HepG2 (cell line): ENCODE results near the gene TMEM116. TPM values are rescaled to one million over a fixed set of nuclear protein-coding genes. Genes with fewer than 3 reads are reported as not detected.

ENCODE experiments used
- ATAC-seq: fragments of 200-7000 bp; cut with Tn5 transposase; 3 replicates; pipeline ENCODE4 v1.9.1; 2020; ENCODE audit warnings: mild to moderate bottlenecking, moderate library complexity
- BruUV-seq: library from RNA; stranded (reverse); fragments of 400-500 nt; replicated peaks from 2 replicates; lab custom pipeline; 2021; lab: Mats Ljungman, UMichigan
- CTCF ChIA-PET: fragments of 300-600 bp; formaldehyde crosslinking; extraction: SDS; loops from one replicate; lab custom pipeline; 2021; ENCODE audit warnings: low total read pairs, inconsistent platforms, low intra/inter-chr PET ratio; lab: Yijun Ruan, JAX
- POLR2A ChIA-PET: fragments of 350-600 bp; sonication (Branson Sonifier 250); formaldehyde crosslinking; loops from one replicate; lab custom pipeline; 2020; ENCODE audit warnings: antibody characterized with exemption, inconsistent platforms; lab: Yijun Ruan, JAX
- DNase-seq: peaks from one replicate; pipeline ENCODE4 v3.0.0-alpha.2; 2015; ENCODE audit warnings: low spot score
- FAIRE-seq: peaks from 3 replicates; lab custom pipeline; 2011; peaks lifted over from hg19 to GRCh38; lab: Jason Lieb, UNC
- H2AFZ ChIP-seq: one replicate; pipeline ENCODE4 v1.6.1; 2011; ENCODE audit warnings: low read length, inconsistent platforms
- H3K27ac ChIP-seq: fragments of 300-600 bp; 3 replicates; pipeline ENCODE4 v1.8.0; 2011; ENCODE audit warnings: mixed run types, mild to moderate bottlenecking, mixed read lengths, low read length, inconsistent platforms; ENCODE audit not compliant: insufficient read depth; ENCODE audit errors: extremely low read length
- H3K27me3 ChIP-seq, 2 experiments: fragments of 200-600 bp in 1 of 2; 2 replicates in 1 of 2; 3 replicates in 1 of 2; pipeline versions ENCODE4 v1.6.0 to v1.8.0; 2011; ENCODE audit warnings: low read length in 2 of 2, mild to moderate bottlenecking in 2 of 2, moderate library complexity in 2 of 2, inconsistent platforms in 1 of 2; ENCODE audit not compliant: insufficient read depth in 2 of 2, control insufficient read depth in 1 of 2
- H3K36me3 ChIP-seq, 2 experiments: fragments of 200-600 bp in 1 of 2; replicated peaks in 1 of 2; 2 replicates in 1 of 2; 3 replicates in 1 of 2; pipeline versions ENCODE4 v1.5.1 to v1.8.0; 2011; ENCODE audit warnings: low read length in 2 of 2, inconsistent platforms in 1 of 2; ENCODE audit not compliant: insufficient read depth in 2 of 2, control insufficient read depth in 1 of 2
- H3K4me1 ChIP-seq: 2 replicates; pipeline ENCODE4 v1.5.1; 2012; ENCODE audit warnings: low read length, inconsistent platforms; ENCODE audit not compliant: insufficient read depth
- H3K4me2 ChIP-seq: 2 replicates; pipeline ENCODE4 v1.6.0; 2011; ENCODE audit warnings: low read depth, low read length, inconsistent platforms
- H3K4me3 ChIP-seq, 3 experiments: fragments of 200-600 bp in 1 of 3; sonication (generic), shearing (Covaris generic) in 1 of 3; replicated peaks in 1 of 3; 2 replicates each; pipeline ENCODE4 v1.5.1; 2011 to 2016; ENCODE audit warnings: low read length in 3 of 3, inconsistent platforms in 2 of 3, low read depth in 2 of 3, mild to moderate bottlenecking in 2 of 3, control low read depth in 1 of 3, mixed read lengths in 1 of 3; ENCODE audit not compliant: insufficient read depth in 1 of 3
- H3K79me2 ChIP-seq: one replicate; pipeline ENCODE4 v1.6.1; 2011; ENCODE audit warnings: low read length, inconsistent platforms; ENCODE audit not compliant: insufficient read depth
- H3K9ac ChIP-seq: 2 replicates; pipeline ENCODE4 v1.6.0; 2011; ENCODE audit warnings: mild to moderate bottlenecking, low read depth, low read length, inconsistent platforms; ENCODE audit not compliant: insufficient read depth
- H3K9me3 ChIP-seq: 2 replicates; pipeline ENCODE4 v1.5.1; 2012; ENCODE audit warnings: mild to moderate bottlenecking, low read length
- H4K20me1 ChIP-seq: 2 replicates; pipeline ENCODE4 v1.6.0; 2011; ENCODE audit warnings: inconsistent platforms, mild to moderate bottlenecking, low read length, moderate library complexity; ENCODE audit not compliant: insufficient read depth
- BCL3 ChIP-seq: sonication (generic); formaldehyde crosslinking; IDR thresholded peaks from 2 replicates; pipeline ENCODE4 v1.5.1; 2020; ENCODE audit warnings: mild to moderate bottlenecking, missing genetic modification reagents, moderate library complexity
- CC2D1A ChIP-seq: sonication (generic); formaldehyde crosslinking; IDR thresholded peaks from 2 replicates; pipeline ENCODE4 v1.8.1; 2023; ENCODE audit warnings: mild to moderate bottlenecking, missing genetic modification reagents
- CEBPB ChIP-seq: IDR thresholded peaks from 2 replicates; pipeline ENCODE4 v1.6.1; 2011; ENCODE audit warnings: low read depth, low read length, improper control_type of control experiment, borderline replicate concordance
- CSRNP1 ChIP-seq: sonication (generic); formaldehyde crosslinking; IDR thresholded peaks from 2 replicates; pipeline ENCODE4 v1.8.1; 2023; ENCODE audit warnings: mild to moderate bottlenecking, missing genetic modification reagents
- HIVEP1 ChIP-seq: sonication (generic); formaldehyde crosslinking; IDR thresholded peaks from 2 replicates; pipeline ENCODE4 v1.4.0; 2020; ENCODE audit warnings: mild to moderate bottlenecking, missing genetic modification reagents
- HMGA1 ChIP-seq: sonication (generic); formaldehyde crosslinking; conservative IDR thresholded peaks from 2 replicates; pipeline ENCODE4 v1.4.0; 2020; ENCODE audit warnings: missing genetic modification reagents
- MEIS2 ChIP-seq: sonication (generic); formaldehyde crosslinking; IDR thresholded peaks from 2 replicates; pipeline ENCODE4 v1.9.0; 2021; ENCODE audit warnings: mild to moderate bottlenecking, missing genetic modification reagents
- PLRG1 ChIP-seq: fragments of 450-650 bp; conservative IDR thresholded peaks from 2 replicates; pipeline ENCODE4 v1.6.1; 2016
- RAD21 ChIP-seq: fragments of 450-650 bp; formaldehyde crosslinking; IDR thresholded peaks from 2 replicates; pipeline ENCODE4 v1.5.0; 2020; ENCODE audit warnings: mild to moderate bottlenecking
- REST ChIP-seq, 2 experiments: IDR thresholded peaks; 2 replicates each; pipeline ENCODE4 v1.6.1; 2011 to 2012; ENCODE audit warnings: low read length in 2 of 2, borderline replicate concordance in 1 of 2, low read depth in 1 of 2, mild to moderate bottlenecking in 1 of 2, moderate library complexity in 1 of 2
- SIX4 ChIP-seq: sonication (generic); formaldehyde crosslinking; IDR thresholded peaks from 2 replicates; pipeline ENCODE4 v1.4.0; 2020; ENCODE audit warnings: missing genetic modification reagents
- TEAD2 ChIP-seq: sonication (generic); formaldehyde crosslinking; IDR thresholded peaks from 2 replicates; pipeline ENCODE4 v1.9.0; 2021; ENCODE audit warnings: missing genetic modification reagents
- TGIF2 ChIP-seq: IDR thresholded peaks from 2 replicates; pipeline ENCODE4 v1.6.1; 2016; ENCODE audit warnings: control low read depth, missing compliant biosample characterization
- ZBTB49 ChIP-seq: sonication (generic); formaldehyde crosslinking; IDR thresholded peaks from 2 replicates; pipeline ENCODE4 v1.4.0; 2020; ENCODE audit warnings: missing genetic modification reagents, borderline replicate concordance
- ZMAT3 ChIP-seq: sonication (generic); formaldehyde crosslinking; conservative IDR thresholded peaks from 2 replicates; pipeline ENCODE4 v1.7.0; 2021; ENCODE audit warnings: missing genetic modification reagents
- ZNF101 ChIP-seq: sonication (generic); formaldehyde crosslinking; IDR thresholded peaks from 2 replicates; pipeline ENCODE4 v1.4.0; 2020; ENCODE audit warnings: mild to moderate bottlenecking, low read depth, missing genetic modification reagents, borderline replicate concordance
- ZNF331 ChIP-seq: sonication (generic); formaldehyde crosslinking; IDR thresholded peaks from 2 replicates; pipeline ENCODE4 v1.4.0; 2020; ENCODE audit warnings: missing genetic modification reagents
- WGBS: methylation state at CpG from one replicate; pipeline ENCODE4 v1.1.6; 2017; ENCODE audit warnings: low lambda C conversion rate; 5-methylcytosine and 5-hydroxymethylcytosine counted together
- in situ Hi-C: cut with HindIII; loops from 2 replicates; pipeline ENCODE4 v1.10.0; 2017; ENCODE audit warnings: low pct_unique_long_range_greater_than_20kb; ENCODE audit not compliant: extremely low pct_ligation_motif_present
- intact Hi-C: fragments of 100-400 bp; cut with micrococcal nuclease; formaldehyde crosslinking; loops from one replicate; pipeline ENCODE4 v1.10.0; 2022; ENCODE audit not compliant: unreplicated experiment
- polyA plus RNA-seq, 8 experiments: library from polyadenylated mRNA; depleted of rRNA in 3 of 8; stranded (reverse) in 7 of 8; unstranded in 1 of 8; fragments of >200 nt; fragmentation: Illumina TruSeq in 4 of 8; extraction: Trizol in 4 of 8; gene quantifications; 2 replicates each; pipeline versions ENCODE4 v1.2.1 to v1.2.3, GENCODE V29; 2011 to 2016; ENCODE audit warnings: low read depth in 4 of 8, missing spikeins in 1 of 8, mixed read lengths in 1 of 8; ENCODE audit not compliant: insufficient read depth in 1 of 8
- total RNA-seq, 5 experiments: library from RNA; depleted of rRNA; stranded (reverse); fragments of >200 nt; fragmentation: Illumina TruSeq; extraction: Trizol; gene quantifications; 2 replicates each; pipeline ENCODE4 v1.2.3, GENCODE V29; 2016; ENCODE audit warnings: low read depth in 1 of 5

Gene TMEM116
- total and polyA plus RNA-seq, 2 of the 13 experiments (the other 11 are each of a cell fraction or from before 2014, with no cell fraction given) = 14.0 to 17.8 TPM

- Histone ChIP-seq H3K9me3 (no peaks in the 10 kb centered on the region), H3K27ac (no peak overlapping the region), H3K36me3 (no peaks in the 10 kb centered on the region), H2AFZ (no peak overlapping the region), H3K9ac (no peak overlapping the region), H3K4me2 (no peak overlapping the region), H4K20me1 (no peaks in the 10 kb centered on the region), H3K79me2 (no peaks in the 10 kb centered on the region), H3K4me3 (no peak overlapping the region), H3K27me3 (no peaks in the 10 kb centered on the region), H3K4me1 (no peaks in the 10 kb centered on the region)
- TF ChIP-seq HMGA1 (CRISPR knock-in tag) (no peak), RAD21 (CRISPR knock-in tag) (no peak), ZMAT3 (CRISPR knock-in tag) (no peak), CC2D1A (CRISPR knock-in tag) (no peak), TGIF2 (CRISPR knock-in tag) (no peak), SIX4 (CRISPR knock-in tag) (no peak), PLRG1 (no peak), REST (IDR thresholded peaks at IDR 0.05; ENCODE audit: borderline replicate concordance in 1 of 2, low read depth in 1 of 2, low read length in 2 of 2) (no peak), CEBPB (no peak), ZBTB49 (CRISPR knock-in tag) (no peak), ZNF101 (CRISPR knock-in tag) (no peak), MEIS2 (CRISPR knock-in tag) (no peak), TEAD2 (no peak), HIVEP1 (CRISPR knock-in tag) (no peak), BCL3 (CRISPR knock-in tag) (no peak), ZNF331 (no peak), CSRNP1 (CRISPR knock-in tag) (no peak)
- CTCF ChIA-PET = no interaction called here
- no TSS peak for BruUV-seq
- ATAC-seq (no peak), FAIRE-seq (no peak), DNase-seq (no peak)
- in situ Hi-C loops = no loop called here
- 91% methylated on average over 5 of the region's 5 CpGs for WGBS
- intact Hi-C loops = no loop called here
- POLR2A ChIA-PET = no interaction called here
These were observed 85.6 kb downstream of the TMEM116 start for GRCh38 chr12:111927346-111927745.
